Measurements from ENCODE around the gene CT45A1. TPM values are rescaled to one million over a fixed set of nuclear protein-coding genes. Genes with fewer than 3 reads are reported as not detected.
"Not testable (repeated sequence)": the region's sequence is repeated elsewhere in the genome, so short reads cannot be mapped to it uniquely, and the experiment has no call there.

CT45A1 gene
- total RNA-seq, 1 donor = not detected

DNA sequence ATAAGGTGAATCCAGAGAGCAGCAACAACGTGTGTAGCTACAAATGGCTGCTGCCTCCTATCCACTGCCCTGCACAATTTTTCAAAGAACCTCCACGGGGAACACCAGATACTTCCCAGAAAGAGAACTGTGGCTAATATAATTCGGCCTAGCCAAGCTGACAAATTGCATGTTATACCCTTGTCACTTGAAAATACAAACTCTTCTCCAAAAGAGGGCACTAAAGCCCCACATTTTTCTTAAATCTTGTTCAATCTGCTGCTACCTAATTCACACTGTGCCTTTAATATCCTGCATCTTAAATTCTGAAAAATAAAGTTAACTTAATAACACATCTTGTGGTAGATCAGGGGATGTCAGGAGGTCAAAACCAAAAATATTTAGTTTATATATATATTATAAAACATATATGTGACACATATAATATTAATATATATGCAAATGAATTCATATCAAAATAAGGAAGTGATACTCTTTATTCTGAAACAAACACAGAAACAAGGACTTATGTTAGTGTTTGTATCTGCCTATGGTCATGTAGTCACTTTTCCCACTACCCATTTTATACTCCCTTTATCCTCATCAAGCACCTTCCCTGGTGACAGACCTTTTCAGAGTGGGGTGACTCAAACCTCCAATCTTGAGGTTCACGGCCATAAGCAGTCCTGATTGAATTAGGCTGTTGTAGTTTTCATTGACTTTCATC lies 24.1 kb downstream of the CT45A1 start:
- TF ChIP-seq, protein P1, sequence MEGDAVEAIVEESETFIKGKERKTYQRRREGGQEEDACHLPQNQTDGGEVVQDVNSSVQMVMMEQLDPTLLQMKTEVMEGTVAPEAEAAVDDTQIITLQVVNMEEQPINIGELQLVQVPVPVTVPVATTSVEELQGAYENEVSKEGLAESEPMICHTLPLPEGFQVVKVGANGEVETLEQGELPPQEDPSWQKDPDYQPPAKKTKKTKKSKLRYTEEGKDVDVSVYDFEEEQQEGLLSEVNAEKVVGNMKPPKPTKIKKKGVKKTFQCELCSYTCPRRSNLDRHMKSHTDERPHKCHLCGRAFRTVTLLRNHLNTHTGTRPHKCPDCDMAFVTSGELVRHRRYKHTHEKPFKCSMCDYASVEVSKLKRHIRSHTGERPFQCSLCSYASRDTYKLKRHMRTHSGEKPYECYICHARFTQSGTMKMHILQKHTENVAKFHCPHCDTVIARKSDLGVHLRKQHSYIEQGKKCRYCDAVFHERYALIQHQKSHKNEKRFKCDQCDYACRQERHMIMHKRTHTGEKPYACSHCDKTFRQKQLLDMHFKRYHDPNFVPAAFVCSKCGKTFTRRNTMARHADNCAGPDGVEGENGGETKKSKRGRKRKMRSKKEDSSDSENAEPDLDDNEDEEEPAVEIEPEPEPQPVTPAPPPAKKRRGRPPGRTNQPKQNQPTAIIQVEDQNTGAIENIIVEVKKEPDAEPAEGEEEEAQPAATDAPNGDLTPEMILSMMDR (IDR thresholded peaks at IDR 0.05; ENCODE audit: insufficient read depth, low read length) = no peak
- peak; percentile 12 for DNase-seq (ENCODE audit: low read depth)

GRCh38 chrX:135740681-135741149 lies 27.3 kb downstream of the CT45A1 start:
- no peak overlapping the region for H3K4me3 ChIP-seq (ENCODE audit: low read depth, low read length)
- no peak for DNase-seq (ENCODE audit: low read depth)
- TF ChIP-seq, protein P1 (IDR thresholded peaks at IDR 0.05; ENCODE audit: insufficient read depth, low read length) = no peak

More for the DNA sequence above, 24.1 kb downstream of the CT45A1 start:
- H3K4me3 ChIP-seq (ENCODE audit: low read depth, low read length) = no peak overlapping the region

- no peak for DNase-seq (ENCODE audit: low read depth)
- TF ChIP-seq, protein P1 (IDR thresholded peaks at IDR 0.05; ENCODE audit: insufficient read depth, low read length) = no peak
- no peak overlapping the region for H3K4me3 ChIP-seq (ENCODE audit: low read depth, low read length)
These were observed 27.8 kb downstream of the CT45A1 start for GRCh38 chrX:135741192-135741715.

- H3K4me3 ChIP-seq (ENCODE audit: low read depth, low read length); DNase-seq (ENCODE audit: low read depth): not testable (repeated sequence)
These were observed 31.3 kb downstream of the CT45A1 start for GRCh38 chrX:135744739-135745138.

- not testable (repeated sequence) for DNase-seq (ENCODE audit: low read depth); H3K4me3 ChIP-seq (ENCODE audit: low read depth, low read length)
These were observed 54.7 kb downstream of the CT45A1 start, which contains the start of gene CT45A3 for GRCh38 chrX:135768091-135768490. CT45A3 (minus strand) TSS chrX:135768191; CDS start chrX:135764444, 3,747 bp downstream.

Small RNA genes lying within 50 kb of the gene (small RNA-seq; reads per million reads assigned to genes)
- gene AC240442.1 = not detected

Other genes starting within 250 kb of the CT45A1 start
- 3.3 and 5.3 TPM in 2 replicates for gene INTS6L, start 193.0 kb upstream of the CT45A1 start, total RNA-seq (ENCODE audit: low replicate concordance)
- gene CT45A3, start 54.6 kb downstream of the CT45A1 start, total RNA-seq (ENCODE audit: low replicate concordance) = not detected in 2 replicates
- gene CT45A5, start 71.9 kb downstream of the CT45A1 start, total RNA-seq (ENCODE audit: low replicate concordance) = not detected in 2 replicates
- gene CT45A6, start 89.1 kb downstream of the CT45A1 start, total RNA-seq (ENCODE audit: low replicate concordance) = not detected in 2 replicates
- gene CT45A2, start 106.4 kb downstream of the CT45A1 start, total RNA-seq (ENCODE audit: low replicate concordance) = not detected in 2 replicates
- not detected in 2 replicates for gene CT45A7, start 123.6 kb downstream of the CT45A1 start, total RNA-seq (ENCODE audit: low replicate concordance)
- not detected in 2 replicates for gene CT45A8, start 140.9 kb downstream of the CT45A1 start, total RNA-seq (ENCODE audit: low replicate concordance)
- gene CT45A9, start 158.2 kb downstream of the CT45A1 start, total RNA-seq (ENCODE audit: low replicate concordance) = not detected in 2 replicates
- gene CT45A10, start 179.8 kb downstream of the CT45A1 start, total RNA-seq (ENCODE audit: low replicate concordance) = not detected in 2 replicates
- not detected in 2 replicates for gene SAGE1, start 180.1 kb downstream of the CT45A1 start, total RNA-seq (ENCODE audit: low replicate concordance)